GM23338 (cell line): Measurements from ENCODE around the gene CASQ1. TPM values are rescaled to one million over a fixed set of nuclear protein-coding genes. Genes with fewer than 3 reads are reported as not detected.

Experiments used
- ATAC-seq: fragments of 200-7000 bp; cut with Tn5 transposase; 3 replicates; pipeline ENCODE4 v1.9.1; 2020
- DNase-seq: peaks from one replicate; pipeline ENCODE4 v3.0.0-alpha.2; 2015; ENCODE audit warnings: low spot score
- H2AFZ ChIP-seq: fragments of 200-600 bp; sonication (generic); 2 replicates; pipeline ENCODE4 v1.8.0; 2016; ENCODE audit warnings: antibody characterized with exemption, mild to moderate bottlenecking, moderate library complexity
- H3F3A ChIP-seq: fragments of 200-600 bp; sonication (generic); replicated peaks from 2 replicates; pipeline ENCODE4 v1.8.0; 2017; ENCODE audit warnings: antibody characterized with exemption, mixed run types, low read depth
- H3K27ac ChIP-seq: fragments of 200-600 bp; sonication (generic); 2 replicates; pipeline ENCODE4 v1.6.1; 2016; ENCODE audit warnings: low read depth
- H3K27me3 ChIP-seq: fragments of 200-600 bp; sonication (generic); 2 replicates; pipeline ENCODE4 v1.8.0; 2016; ENCODE audit warnings: mild to moderate bottlenecking, mixed run types, moderate library complexity; ENCODE audit not compliant: insufficient read depth
- H3K36me3 ChIP-seq: fragments of 200-600 bp; sonication (generic); 2 replicates; pipeline ENCODE4 v1.8.0; 2016; ENCODE audit warnings: mild to moderate bottlenecking; ENCODE audit not compliant: insufficient read depth
- H3K4me1 ChIP-seq: fragments of 200-600 bp; sonication (generic); 2 replicates; pipeline ENCODE4 v1.8.0; 2016; ENCODE audit warnings: mild to moderate bottlenecking, moderate library complexity; ENCODE audit not compliant: insufficient read depth
- H3K4me2 ChIP-seq: fragments of 200-600 bp; sonication (generic); 2 replicates; pipeline ENCODE4 v1.7.1; 2017; ENCODE audit warnings: mixed run types
- H3K4me3 ChIP-seq: fragments of 200-600 bp; sonication (generic); 2 replicates; pipeline ENCODE4 v1.6.1; 2016; ENCODE audit warnings: mixed run types
- H3K79me2 ChIP-seq: fragments of 200-600 bp; sonication (generic); replicated peaks from 2 replicates; pipeline ENCODE4 v1.8.0; 2017; ENCODE audit warnings: mild to moderate bottlenecking; ENCODE audit not compliant: insufficient read depth
- H3K9me2 ChIP-seq: fragments of 200-600 bp; sonication (generic); 2 replicates; pipeline ENCODE4 v1.8.0; 2017; ENCODE audit not compliant: insufficient read depth
- H4K20me1 ChIP-seq: fragments of 200-600 bp; sonication (generic); replicated peaks from 2 replicates; pipeline ENCODE4 v1.8.0; 2017; ENCODE audit warnings: mild to moderate bottlenecking; ENCODE audit not compliant: insufficient read depth
- H3K27ac Mint-ChIP-seq: 2 replicates; pipeline ENCODE4 v1.8.0; 2020; ENCODE audit warnings: inconsistent platforms, mild to moderate bottlenecking, moderate library complexity, mixed read lengths
- H3K27me3 Mint-ChIP-seq: 3 replicates; pipeline ENCODE4 v1.8.0; 2022; ENCODE audit warnings: low read depth, mild to moderate bottlenecking, moderate library complexity, mixed read lengths, inconsistent platforms; ENCODE audit not compliant: insufficient read depth, poor library complexity
- H3K36me3 Mint-ChIP-seq: 3 replicates; pipeline ENCODE4 v1.8.0; 2021; ENCODE audit warnings: low read depth, mild to moderate bottlenecking, inconsistent platforms, moderate library complexity, mixed read lengths
- H3K4me1 Mint-ChIP-seq: 3 replicates; pipeline ENCODE4 v1.8.0; 2020; ENCODE audit warnings: mild to moderate bottlenecking, inconsistent platforms, mixed read lengths
- H3K4me3 Mint-ChIP-seq: 3 replicates; pipeline ENCODE4 v1.8.0; 2021; ENCODE audit warnings: moderate library complexity, mild to moderate bottlenecking, inconsistent platforms, mixed read lengths
- H3K9me3 Mint-ChIP-seq: 3 replicates; pipeline ENCODE4 v1.8.0; 2020; ENCODE audit warnings: moderate library complexity, mild to moderate bottlenecking, inconsistent platforms, mixed read lengths
- CREB1 ChIP-seq: fragments of 250-450 bp; sonication (Bioruptor Pico); IDR thresholded peaks from 2 replicates; pipeline ENCODE4 v1.5.0; 2020; ENCODE audit warnings: low read depth, mild to moderate bottlenecking, moderate library complexity
- EZH2 ChIP-seq: fragments of 200-600 bp; sonication (generic); IDR thresholded peaks from one replicate; pipeline ENCODE4 v1.8.0; 2017; ENCODE audit warnings: antibody characterized with exemption, mild to moderate bottlenecking, low read depth; ENCODE audit not compliant: unreplicated experiment
- EZH2phosphoT487 ChIP-seq: fragments of 200-600 bp; sonication (generic); IDR thresholded peaks from one replicate; pipeline ENCODE4 v1.8.1; 2018; ENCODE audit warnings: antibody characterized with exemption; ENCODE audit not compliant: unreplicated experiment
- JUNB ChIP-seq: IDR thresholded peaks from one replicate; pipeline ENCODE4 v1.6.1; 2016; ENCODE audit warnings: antibody characterized with exemption; ENCODE audit not compliant: unreplicated experiment
- NANOG ChIP-seq: IDR thresholded peaks from 2 replicates; pipeline ENCODE4 v1.6.1; 2016; ENCODE audit warnings: antibody characterized with exemption, borderline replicate concordance
- STAT1 ChIP-seq: IDR thresholded peaks from one replicate; pipeline ENCODE4 v1.6.1; 2016; ENCODE audit warnings: antibody characterized with exemption; ENCODE audit not compliant: unreplicated experiment
- ZNF114 ChIP-seq: fragments of 250-450 bp; sonication (Bioruptor Pico); IDR thresholded peaks from 2 replicates; pipeline ENCODE4 v1.5.0; 2020; ENCODE audit warnings: mild to moderate bottlenecking, moderate library complexity
- ZNF331 ChIP-seq: fragments of 250-450 bp; sonication (Bioruptor Pico); IDR thresholded peaks from 2 replicates; pipeline ENCODE4 v1.5.0; 2020; ENCODE audit warnings: low read depth, mild to moderate bottlenecking, moderate library complexity
- polyA plus RNA-seq: library from polyadenylated mRNA; unstranded; fragments of >200 nt; fragmentation: Nextera tagmentation; extraction: Ambion mirVana; gene quantifications from 2 replicates; pipeline ENCODE4 v1.2.1, GENCODE V29; 2016
- total RNA-seq: library from RNA; depleted of rRNA; stranded (reverse); fragments of >200 nt; shearing (Covaris generic); gene quantifications from 2 replicates; pipeline ENCODE4 v1.2.3, GENCODE V29; 2014
- TF ChIP-seq, protein P1 (sequence below): IDR thresholded peaks from one replicate; pipeline ENCODE4 v1.6.1; 2018; ENCODE audit warnings: antibody characterized with exemption; ENCODE audit not compliant: unreplicated experiment
- TF ChIP-seq, protein P2 (sequence below), 2 experiments: fragments of 200-600 bp in 1 of 2; sonication (generic) in 1 of 2; conservative IDR thresholded peaks; 2 replicates each; pipeline versions ENCODE4 v1.5.1 to v1.6.1; 2016 to 2017; ENCODE audit warnings: antibody characterized with exemption in 2 of 2, low read depth in 2 of 2, mild to moderate bottlenecking in 2 of 2, moderate library complexity in 1 of 2
- TF ChIP-seq, protein P3 (sequence below): IDR thresholded peaks from 2 replicates; pipeline ENCODE4 v1.6.1; 2016; ENCODE audit warnings: antibody characterized with exemption
- TF ChIP-seq, protein P4 (sequence below): fragments of 250-450 bp; sonication (Bioruptor Pico); IDR thresholded peaks from 2 replicates; pipeline ENCODE4 v1.5.0; 2020; ENCODE audit warnings: mild to moderate bottlenecking, moderate library complexity

Gene CASQ1
- total and polyA plus RNA-seq, 2 experiments from 2014 or later = 1.1 to 2.8 TPM

DNA sequence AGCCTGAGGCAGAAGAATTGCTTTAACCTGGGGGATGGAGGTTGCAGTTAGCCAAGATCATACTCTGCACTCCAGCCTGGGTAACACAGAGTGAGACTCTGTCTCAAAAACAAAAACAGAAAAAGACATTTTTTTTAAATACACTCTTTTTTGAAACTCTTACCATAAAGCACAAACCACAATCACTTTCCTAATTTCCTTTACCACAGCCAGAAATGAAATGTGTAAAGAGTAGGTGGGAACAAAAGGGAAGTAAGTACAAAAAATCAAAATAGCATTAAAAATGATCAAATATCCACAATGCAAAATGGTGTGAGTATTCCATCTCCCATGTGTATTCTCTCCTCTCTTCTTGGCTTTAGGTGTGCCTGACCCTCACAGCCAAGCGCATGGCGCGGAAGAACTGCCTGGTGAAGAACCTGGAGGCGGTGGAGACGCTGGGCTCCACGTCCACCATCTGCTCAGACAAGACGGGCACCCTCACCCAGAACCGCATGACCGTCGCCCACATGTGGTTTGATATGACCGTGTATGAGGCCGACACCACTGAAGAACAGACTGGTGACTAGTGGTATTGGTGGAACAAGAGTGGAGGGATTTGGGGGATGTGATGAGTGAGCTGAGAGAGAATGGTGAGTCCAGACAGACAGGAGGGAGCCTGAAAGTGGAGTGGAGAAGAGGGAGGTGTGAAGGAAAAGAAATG, 24.1 kb upstream of the CASQ1 start:
- H3K27ac ChIP-seq = no peak overlapping the region
- H3K27me3 Mint-ChIP-seq = peaks cover 15% of the 10 kb centered on the region
- ATAC-seq = no peak
- H3K4me2 ChIP-seq = no peak overlapping the region
- H3K27me3 ChIP-seq = no peaks in the 10 kb centered on the region
- peaks cover 40% of the 10 kb centered on the region for H3K4me1 ChIP-seq
- no peak overlapping the region; the same call in 2 of the 3 replicates for H3K4me3 Mint-ChIP-seq
- peaks cover 53% of the 10 kb centered on the region for H3K4me1 Mint-ChIP-seq
- no peaks in the 10 kb centered on the region for H3K9me2 ChIP-seq
- TF ChIP-seq EZH2 = no peak
- TF ChIP-seq JUNB = no peak
- TF ChIP-seq, protein P1, sequence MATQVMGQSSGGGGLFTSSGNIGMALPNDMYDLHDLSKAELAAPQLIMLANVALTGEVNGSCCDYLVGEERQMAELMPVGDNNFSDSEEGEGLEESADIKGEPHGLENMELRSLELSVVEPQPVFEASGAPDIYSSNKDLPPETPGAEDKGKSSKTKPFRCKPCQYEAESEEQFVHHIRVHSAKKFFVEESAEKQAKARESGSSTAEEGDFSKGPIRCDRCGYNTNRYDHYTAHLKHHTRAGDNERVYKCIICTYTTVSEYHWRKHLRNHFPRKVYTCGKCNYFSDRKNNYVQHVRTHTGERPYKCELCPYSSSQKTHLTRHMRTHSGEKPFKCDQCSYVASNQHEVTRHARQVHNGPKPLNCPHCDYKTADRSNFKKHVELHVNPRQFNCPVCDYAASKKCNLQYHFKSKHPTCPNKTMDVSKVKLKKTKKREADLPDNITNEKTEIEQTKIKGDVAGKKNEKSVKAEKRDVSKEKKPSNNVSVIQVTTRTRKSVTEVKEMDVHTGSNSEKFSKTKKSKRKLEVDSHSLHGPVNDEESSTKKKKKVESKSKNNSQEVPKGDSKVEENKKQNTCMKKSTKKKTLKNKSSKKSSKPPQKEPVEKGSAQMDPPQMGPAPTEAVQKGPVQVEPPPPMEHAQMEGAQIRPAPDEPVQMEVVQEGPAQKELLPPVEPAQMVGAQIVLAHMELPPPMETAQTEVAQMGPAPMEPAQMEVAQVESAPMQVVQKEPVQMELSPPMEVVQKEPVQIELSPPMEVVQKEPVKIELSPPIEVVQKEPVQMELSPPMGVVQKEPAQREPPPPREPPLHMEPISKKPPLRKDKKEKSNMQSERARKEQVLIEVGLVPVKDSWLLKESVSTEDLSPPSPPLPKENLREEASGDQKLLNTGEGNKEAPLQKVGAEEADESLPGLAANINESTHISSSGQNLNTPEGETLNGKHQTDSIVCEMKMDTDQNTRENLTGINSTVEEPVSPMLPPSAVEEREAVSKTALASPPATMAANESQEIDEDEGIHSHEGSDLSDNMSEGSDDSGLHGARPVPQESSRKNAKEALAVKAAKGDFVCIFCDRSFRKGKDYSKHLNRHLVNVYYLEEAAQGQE = no peak
- no peak for TF ChIP-seq ZNF331 (CRISPR knock-in tag)
- no peak for TF ChIP-seq STAT1
- TF ChIP-seq ZNF114 (CRISPR knock-in tag) = no peak
- TF ChIP-seq, protein P2, sequence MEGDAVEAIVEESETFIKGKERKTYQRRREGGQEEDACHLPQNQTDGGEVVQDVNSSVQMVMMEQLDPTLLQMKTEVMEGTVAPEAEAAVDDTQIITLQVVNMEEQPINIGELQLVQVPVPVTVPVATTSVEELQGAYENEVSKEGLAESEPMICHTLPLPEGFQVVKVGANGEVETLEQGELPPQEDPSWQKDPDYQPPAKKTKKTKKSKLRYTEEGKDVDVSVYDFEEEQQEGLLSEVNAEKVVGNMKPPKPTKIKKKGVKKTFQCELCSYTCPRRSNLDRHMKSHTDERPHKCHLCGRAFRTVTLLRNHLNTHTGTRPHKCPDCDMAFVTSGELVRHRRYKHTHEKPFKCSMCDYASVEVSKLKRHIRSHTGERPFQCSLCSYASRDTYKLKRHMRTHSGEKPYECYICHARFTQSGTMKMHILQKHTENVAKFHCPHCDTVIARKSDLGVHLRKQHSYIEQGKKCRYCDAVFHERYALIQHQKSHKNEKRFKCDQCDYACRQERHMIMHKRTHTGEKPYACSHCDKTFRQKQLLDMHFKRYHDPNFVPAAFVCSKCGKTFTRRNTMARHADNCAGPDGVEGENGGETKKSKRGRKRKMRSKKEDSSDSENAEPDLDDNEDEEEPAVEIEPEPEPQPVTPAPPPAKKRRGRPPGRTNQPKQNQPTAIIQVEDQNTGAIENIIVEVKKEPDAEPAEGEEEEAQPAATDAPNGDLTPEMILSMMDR (conservative IDR thresholded peaks at IDR 0.05; ENCODE audit: low read depth in 2 of 2) = no peak
- no peak for TF ChIP-seq EZH2phosphoT487
- TF ChIP-seq, protein P3, sequence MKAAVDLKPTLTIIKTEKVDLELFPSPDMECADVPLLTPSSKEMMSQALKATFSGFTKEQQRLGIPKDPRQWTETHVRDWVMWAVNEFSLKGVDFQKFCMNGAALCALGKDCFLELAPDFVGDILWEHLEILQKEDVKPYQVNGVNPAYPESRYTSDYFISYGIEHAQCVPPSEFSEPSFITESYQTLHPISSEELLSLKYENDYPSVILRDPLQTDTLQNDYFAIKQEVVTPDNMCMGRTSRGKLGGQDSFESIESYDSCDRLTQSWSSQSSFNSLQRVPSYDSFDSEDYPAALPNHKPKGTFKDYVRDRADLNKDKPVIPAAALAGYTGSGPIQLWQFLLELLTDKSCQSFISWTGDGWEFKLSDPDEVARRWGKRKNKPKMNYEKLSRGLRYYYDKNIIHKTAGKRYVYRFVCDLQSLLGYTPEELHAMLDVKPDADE = no peak
- TF ChIP-seq, protein P4, sequence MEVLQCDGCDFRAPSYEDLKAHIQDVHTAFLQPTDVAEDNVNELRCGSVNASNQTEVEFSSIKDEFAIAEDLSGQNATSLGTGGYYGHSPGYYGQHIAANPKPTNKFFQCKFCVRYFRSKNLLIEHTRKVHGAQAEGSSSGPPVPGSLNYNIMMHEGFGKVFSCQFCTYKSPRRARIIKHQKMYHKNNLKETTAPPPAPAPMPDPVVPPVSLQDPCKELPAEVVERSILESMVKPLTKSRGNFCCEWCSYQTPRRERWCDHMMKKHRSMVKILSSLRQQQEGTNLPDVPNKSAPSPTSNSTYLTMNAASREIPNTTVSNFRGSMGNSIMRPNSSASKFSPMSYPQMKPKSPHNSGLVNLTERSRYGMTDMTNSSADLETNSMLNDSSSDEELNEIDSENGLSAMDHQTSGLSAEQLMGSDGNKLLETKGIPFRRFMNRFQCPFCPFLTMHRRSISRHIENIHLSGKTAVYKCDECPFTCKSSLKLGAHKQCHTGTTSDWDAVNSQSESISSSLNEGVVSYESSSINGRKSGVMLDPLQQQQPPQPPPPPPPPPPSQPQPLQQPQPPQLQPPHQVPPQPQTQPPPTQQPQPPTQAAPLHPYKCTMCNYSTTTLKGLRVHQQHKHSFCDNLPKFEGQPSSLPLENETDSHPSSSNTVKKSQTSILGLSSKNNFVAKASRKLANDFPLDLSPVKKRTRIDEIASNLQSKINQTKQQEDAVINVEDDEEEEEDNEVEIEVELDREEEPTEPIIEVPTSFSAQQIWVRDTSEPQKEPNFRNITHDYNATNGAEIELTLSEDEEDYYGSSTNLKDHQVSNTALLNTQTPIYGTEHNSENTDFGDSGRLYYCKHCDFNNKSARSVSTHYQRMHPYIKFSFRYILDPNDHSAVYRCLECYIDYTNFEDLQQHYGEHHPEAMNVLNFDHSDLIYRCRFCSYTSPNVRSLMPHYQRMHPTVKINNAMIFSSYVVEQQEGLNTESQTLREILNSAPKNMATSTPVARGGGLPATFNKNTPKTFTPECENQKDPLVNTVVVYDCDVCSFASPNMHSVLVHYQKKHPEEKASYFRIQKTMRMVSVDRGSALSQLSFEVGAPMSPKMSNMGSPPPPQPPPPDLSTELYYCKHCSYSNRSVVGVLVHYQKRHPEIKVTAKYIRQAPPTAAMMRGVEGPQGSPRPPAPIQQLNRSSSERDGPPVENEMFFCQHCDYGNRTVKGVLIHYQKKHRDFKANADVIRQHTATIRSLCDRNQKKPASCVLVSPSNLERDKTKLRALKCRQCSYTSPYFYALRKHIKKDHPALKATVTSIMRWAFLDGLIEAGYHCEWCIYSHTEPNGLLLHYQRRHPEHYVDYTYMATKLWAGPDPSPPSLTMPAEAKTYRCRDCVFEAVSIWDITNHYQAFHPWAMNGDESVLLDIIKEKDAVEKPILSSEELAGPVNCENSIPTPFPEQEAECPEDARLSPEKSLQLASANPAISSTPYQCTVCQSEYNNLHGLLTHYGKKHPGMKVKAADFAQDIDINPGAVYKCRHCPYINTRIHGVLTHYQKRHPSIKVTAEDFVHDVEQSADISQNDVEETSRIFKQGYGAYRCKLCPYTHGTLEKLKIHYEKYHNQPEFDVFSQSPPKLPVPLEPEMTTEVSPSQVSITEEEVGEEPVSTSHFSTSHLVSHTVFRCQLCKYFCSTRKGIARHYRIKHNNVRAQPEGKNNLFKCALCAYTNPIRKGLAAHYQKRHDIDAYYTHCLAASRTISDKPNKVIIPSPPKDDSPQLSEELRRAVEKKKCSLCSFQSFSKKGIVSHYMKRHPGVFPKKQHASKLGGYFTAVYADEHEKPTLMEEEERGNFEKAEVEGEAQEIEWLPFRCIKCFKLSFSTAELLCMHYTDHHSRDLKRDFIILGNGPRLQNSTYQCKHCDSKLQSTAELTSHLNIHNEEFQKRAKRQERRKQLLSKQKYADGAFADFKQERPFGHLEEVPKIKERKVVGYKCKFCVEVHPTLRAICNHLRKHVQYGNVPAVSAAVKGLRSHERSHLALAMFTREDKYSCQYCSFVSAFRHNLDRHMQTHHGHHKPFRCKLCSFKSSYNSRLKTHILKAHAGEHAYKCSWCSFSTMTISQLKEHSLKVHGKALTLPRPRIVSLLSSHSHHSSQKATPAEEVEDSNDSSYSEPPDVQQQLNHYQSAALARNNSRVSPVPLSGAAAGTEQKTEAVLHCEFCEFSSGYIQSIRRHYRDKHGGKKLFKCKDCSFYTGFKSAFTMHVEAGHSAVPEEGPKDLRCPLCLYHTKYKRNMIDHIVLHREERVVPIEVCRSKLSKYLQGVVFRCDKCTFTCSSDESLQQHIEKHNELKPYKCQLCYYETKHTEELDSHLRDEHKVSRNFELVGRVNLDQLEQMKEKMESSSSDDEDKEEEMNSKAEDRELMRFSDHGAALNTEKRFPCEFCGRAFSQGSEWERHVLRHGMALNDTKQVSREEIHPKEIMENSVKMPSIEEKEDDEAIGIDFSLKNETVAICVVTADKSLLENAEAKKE (CRISPR knock-in tag) = no peak
- no peak for TF ChIP-seq CREB1 (CRISPR knock-in tag)
- TF ChIP-seq NANOG = no peak
- H3K9me3 Mint-ChIP-seq = no peaks in the 10 kb centered on the region
- H3K36me3 ChIP-seq = no peaks in the 10 kb centered on the region
- H3K36me3 Mint-ChIP-seq = no peaks in the 10 kb centered on the region
- no peak for DNase-seq
- H4K20me1 ChIP-seq = no peaks in the 10 kb centered on the region
- H3F3A ChIP-seq = peaks cover 14% of the 10 kb centered on the region
- no peak overlapping the region for H3K4me3 ChIP-seq
- H2AFZ ChIP-seq = no peak overlapping the region
- no peaks in the 10 kb centered on the region for H3K79me2 ChIP-seq
- no peak overlapping the region for H3K27ac Mint-ChIP-seq
